ENCODE measurements around the gene IQCC.

IQCC gene

GRCh38 chr1:32224285-32224684 is 18.8 kb downstream of the IQCC start:
- DNase-seq (ENCODE audit: low spot score), result no peak

DNA sequence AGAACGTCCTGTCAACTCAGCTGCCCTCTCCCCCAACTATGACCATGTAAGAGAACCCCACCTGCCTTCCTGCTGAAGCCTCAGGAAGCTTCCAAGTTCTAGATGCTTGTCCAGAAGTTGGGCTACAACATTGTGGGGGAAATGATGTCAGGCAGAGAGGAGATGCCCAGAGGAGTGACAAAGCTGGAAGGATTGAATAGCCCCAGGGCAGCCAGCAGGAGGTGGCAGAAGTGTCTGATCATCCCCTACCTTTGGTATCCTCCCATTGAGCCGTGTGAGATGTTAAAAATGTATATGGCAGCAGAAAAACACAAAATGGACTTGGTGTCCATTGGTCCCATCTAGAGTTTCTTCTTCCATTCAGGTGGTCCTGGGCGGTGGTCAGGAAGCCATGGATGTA is 23.3 kb downstream of the IQCC start:
- DNase-seq (ENCODE audit: low spot score), result no peak

GRCh38 chr1:32231843-32232432 is 26.5 kb downstream of the IQCC start:
- no peak for DNase-seq (ENCODE audit: low spot score)

- DNase-seq (ENCODE audit: low spot score), result no peak
These were observed 27.3 kb downstream of the IQCC start for GRCh38 chr1:32232558-32233304.

DNA sequence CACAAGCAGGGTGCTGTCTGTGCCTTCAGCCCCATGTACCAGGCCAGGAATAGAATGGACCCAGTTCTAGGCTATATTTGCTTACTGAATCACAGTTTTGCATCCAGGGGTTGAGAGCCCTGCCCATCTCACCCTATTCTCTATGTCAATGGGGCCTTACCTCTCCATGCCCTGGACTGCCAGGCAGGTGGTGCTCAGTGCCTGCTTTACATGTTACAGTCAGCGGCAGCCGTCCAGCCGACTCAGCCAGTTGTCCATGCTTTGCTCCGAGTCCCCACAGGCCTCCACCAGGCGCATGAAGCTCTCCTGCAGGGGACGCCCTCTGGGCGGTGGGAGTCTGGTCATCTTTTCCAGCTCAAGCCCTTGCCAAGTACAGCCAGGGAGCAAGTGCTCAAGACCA is 29.3 kb downstream of the IQCC start:
- DNase-seq (ENCODE audit: low spot score), result no peak

DNA sequence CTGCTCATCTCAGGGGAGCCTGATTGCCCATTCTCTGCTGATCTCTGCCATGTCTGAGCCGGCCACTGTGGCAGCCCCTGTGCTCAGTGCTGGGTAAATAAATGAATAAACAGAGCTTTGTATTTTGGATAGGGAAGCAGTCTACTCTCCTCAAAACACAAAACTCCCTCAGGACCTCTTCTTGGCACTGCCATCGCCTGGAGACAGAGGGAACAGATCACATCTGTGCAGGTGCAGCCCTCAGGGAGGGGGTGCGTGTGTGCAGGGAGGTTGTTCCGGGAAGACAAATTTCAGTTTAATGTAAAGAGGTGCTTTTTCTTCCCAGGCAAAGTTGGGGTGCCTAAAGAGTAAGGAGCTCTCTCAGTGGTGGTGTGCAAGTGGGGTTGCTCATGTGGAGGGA is 33.9 kb downstream of the IQCC start:
- DNase-seq (ENCODE audit: low spot score), result no peak

DNA sequence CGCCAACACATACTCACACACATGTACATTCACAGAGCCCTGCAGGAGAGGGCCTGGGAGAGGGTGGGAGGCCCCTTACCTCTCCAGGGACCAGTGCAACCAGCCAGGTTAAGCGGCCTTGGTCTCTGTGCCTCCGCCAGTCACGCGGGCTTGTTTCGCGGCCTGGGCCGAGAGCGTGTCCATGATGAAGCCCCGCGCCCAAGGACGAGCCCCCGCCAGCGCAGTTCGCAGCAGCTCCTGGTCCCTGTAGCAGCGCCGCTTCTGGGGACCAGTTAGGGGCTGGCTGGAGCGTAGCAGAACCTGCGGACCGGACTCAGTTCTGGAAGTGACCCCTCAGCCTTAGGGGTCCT is 34.3 kb downstream of the IQCC start:
- DNase-seq (ENCODE audit: low spot score), result no peak

GRCh38 chr1:32240140-32240951 is 34.9 kb downstream of the IQCC start:
- peak; percentile 62 for DNase-seq (ENCODE audit: low spot score)

DNA sequence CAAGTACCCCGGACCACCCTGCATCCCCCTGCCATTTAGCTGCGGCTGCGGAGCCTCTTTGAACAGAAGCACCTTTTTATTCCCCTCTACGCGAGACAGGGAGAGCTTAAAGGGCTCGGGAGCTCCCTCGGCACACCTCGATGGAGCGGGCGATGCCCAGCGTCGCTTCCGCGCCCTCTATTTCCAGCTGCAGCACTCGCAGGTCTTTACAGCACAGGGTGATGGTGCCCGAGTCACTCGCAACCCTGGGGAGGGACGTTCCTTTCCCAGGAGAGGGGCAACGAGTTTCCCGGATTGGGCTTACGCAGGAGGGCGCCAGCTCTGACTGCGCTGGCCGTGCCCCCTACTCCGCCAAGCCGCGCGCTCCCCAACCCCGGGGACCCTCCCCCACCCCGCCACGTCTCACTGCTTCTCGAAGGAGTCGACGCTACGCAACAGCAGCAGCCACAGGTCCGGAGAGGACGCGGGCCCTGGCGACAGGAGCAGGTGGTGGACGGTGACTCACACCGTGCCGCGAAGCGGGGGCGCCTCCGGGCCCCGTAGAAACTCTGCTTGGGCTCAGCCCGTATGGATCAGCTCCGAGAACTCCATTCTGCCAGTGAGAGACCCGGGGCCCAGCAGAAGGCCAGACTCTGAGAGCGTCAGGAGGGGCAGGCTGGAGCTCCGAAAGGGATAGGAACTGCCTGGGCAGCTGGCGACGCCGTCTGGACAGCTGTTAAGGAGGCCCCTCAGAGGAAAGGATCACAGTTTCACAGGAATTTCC is 35.7 kb downstream of the IQCC start:
- peak; percentile 48 for DNase-seq (ENCODE audit: low spot score)

DNA sequence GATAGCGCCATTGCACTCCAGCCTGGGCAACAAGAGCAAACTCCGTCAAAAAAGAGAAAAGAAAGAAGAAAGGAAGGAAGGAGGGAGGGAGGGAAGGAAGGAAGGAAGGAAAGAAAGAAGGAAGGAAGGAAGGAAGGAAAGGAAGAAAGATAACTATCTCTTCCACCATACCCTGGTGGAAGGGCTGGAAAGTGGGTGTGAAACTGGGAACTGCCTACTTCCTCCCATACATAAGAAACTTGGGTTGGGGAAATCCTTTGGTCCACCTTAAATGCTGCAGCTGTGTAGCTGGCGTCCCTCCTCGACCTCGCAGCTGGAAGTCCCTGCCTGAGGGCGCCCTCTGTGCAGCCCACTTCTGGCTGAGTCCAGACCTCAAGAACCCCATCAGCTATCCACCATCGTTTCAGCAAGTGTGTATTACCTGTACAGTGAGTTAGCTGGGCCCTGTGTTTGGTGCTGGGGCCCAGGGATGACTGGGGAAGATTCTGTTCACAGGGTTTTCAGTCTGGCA is 36.9 kb downstream of the IQCC start:
- peak; percentile 36 for DNase-seq (ENCODE audit: low spot score)

DNA sequence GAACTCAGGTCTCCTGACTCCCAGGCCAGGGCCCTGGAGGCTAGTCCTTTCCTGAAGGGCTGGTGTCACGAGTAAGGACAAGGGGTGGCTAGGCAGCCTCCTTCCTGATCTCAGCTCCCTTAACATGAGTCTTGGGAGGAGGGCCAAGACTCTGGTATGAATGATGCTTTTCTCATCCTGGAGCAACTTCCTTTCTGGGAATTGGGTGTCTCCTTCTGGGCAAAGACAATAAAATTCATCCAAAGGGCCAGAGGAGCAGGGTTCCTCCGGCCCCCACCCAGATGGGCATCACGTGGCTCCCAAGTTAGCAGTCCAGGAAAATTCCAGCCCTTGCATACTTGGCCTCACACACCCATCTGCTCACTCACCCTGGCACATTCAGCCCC is 41.4 kb downstream of the IQCC start, which contains the start of gene FAM167B:
FAM167B (plus strand) TSS at position 335 of the 386 bp plus-strand sequence. CDS start 200 bp downstream, outside the sequence.
- no peak for DNase-seq (ENCODE audit: low spot score)

GRCh38 chr1:32247452-32247851 is 42.0 kb downstream of the IQCC start:
- no peak for DNase-seq (ENCODE audit: low spot score)

DNA sequence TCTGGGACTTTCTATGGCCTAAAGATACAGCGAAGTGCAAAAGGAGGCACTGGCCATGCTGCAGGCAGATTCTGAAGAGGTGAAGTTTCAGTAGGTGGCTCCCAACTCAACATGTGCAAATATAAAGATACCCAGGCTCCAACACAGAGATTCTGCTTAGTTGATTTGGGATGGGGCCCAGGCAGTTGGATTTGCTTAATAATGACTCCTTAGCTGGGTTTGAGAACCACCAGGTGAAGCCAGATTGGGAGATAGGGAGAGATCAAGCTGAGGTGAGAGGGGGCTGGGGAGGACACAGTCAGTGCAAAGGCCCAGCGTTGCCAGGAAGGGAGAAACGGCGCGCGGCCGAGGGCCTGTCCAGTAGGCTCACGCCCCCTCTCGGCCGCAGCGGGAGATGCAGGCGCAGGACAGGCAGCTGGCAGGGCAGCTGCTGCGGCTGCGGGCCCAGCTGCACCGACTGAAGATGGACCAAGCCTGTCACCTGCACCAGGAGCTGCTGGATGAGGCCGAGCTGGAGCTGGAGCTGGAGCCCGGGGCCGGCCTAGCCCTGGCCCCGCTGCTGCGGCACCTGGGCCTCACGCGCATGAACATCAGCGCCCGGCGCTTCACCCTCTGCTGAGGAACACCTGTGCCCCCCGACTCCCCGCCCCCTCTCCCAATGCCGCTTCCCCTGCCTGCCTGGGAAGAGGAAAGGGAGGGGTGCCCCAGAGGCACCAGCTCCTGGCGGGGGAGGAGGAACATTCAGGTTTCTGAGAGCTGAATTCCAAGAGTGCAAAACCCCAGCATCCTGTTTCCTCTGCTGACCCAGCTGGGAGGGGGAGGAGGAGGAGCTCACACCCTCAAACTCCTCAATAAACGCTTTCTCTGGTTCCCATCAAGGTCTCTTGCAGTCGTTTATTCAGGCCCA is 42.8 kb downstream of the IQCC start:
- peak; percentile 82 for DNase-seq (ENCODE audit: low spot score)

GRCh38 chr1:32249831-32250525 is 44.5 kb downstream of the IQCC start:
- DNase-seq (ENCODE audit: low spot score), result peak; percentile 70

DNA sequence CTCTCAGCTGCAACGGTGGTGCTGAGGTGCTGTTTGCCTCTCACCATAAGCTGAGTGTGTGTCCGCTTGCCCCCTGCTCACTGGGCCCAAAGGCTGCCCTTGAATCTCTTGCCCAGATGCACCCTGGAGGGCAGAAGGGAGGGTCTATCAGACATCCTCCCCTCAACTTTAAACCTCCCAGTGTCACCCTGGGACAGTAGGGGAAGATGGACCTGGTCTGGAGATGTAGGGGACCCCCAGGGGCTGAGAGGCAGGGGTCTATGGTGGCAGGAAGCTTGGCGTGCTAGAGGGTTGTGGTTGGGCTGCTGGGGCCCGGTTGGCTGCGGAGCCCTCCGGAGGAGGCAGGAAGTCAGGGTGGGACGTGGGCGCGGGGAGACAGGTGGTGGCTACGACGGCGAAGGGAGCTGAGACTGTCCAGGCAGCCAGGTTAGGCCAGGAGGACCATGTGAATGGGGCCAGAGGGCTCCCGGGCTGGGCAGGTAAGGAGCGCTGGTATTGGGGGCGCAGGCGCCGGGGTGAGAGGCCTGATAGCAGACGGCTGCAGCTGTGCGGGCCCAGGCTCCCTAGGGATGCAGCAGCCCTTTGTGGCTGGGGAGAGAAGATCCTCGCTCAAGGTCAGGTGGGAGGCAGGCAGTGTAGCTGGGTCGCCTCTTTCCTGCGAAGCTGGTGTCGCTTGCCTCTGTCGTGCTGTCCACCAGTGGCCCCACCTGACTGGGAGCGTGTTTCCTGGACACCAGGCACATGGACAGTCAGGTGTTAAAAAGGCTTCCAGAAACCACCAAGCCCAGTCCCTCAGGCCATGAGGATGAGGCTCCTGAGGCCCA is 45.6 kb downstream of the IQCC start, which contains the start of gene LCK:
LCK (plus strand) TSS at position 373 of the 824 bp plus-strand sequence. CDS start 23,065 bp downstream, outside the sequence.
- no peak for DNase-seq (ENCODE audit: low spot score)

GRCh38 chr1:32255072-32256071 is 49.9 kb downstream of the IQCC start:
- DNase-seq (ENCODE audit: low spot score), result peak; percentile 56

DNA sequence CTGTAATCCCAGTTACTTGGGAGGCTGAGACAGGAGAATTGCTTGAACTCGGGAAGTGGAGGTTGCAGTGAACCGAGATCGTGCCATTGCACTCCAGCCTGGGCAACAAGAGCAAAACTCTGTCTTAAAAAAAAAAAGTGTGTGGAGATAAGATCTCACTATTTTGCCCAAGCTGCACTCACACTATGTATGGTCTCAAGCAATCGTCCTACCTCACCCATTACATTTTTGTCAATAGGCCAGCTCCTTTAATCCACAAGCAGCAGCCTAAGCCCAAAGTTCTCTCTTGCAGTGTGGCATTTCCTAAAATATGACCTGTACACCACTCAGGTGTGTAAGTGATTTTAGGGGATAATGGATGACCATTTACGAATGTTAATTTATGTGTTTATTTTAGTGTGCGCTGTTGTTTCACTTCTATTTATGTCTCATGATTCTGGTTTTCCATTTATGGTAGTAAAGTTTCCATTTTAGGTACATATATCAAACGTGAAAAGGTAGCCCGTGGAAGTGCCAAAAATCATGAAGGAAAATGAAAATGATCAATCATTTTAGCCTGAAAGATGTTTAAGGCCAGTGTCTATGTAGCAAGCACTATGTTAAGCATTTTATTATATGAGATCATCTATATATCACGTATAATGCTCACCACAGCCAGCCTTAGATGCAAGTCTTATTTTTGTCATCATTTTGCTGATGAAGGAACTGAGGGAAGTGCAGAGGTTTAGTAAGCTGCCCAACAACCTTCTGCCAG is 51.2 kb downstream of the IQCC start:
- no peak for DNase-seq (ENCODE audit: low spot score)

DNA sequence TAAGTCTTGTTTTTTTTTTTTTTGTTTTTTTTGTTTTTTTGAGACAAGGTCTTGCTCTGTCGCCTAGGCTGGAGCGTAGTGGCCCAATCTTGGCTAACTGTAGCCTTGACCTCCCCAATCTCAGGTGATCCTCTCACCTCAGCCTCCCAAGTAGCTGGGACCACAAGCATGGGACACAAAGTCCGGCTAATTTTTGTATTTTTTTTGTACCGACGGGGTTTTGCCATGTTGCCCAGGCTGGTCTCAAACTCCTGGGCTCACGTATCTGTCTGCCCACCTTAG is 51.7 kb downstream of the IQCC start:
- no peak for DNase-seq (ENCODE audit: low spot score)
